ENCODE data around the gene SLC6A16.
"Not testable (repeated sequence)": the region's sequence is repeated elsewhere in the genome, so short reads cannot be mapped to it uniquely, and the experiment has no call there.

The SLC6A16 gene

GRCh38 chr19:49328741-49329140 lies 3.8 kb upstream of the SLC6A16 start:
- DNase-seq, result no peak

- DNase-seq, result no peak
Observed at GRCh38 chr19:49327878-49328544, 3.0 kb upstream of the SLC6A16 start.

- DNase-seq, result no peak
Observed at GRCh38 chr19:49326165-49326704, 1.2 kb upstream of the SLC6A16 start.

GRCh38 chr19:49325756-49326155 lies 765 bp upstream of the SLC6A16 start:
- not testable (repeated sequence) for DNase-seq

- DNase-seq, result no peak
Observed at GRCh38 chr19:49318296-49318695, 6.7 kb downstream of the SLC6A16 start.

GRCh38 chr19:49316284-49316683 lies 8.7 kb downstream of the SLC6A16 start:
- DNase-seq, result no peak

GRCh38 chr19:49315111-49315510 lies 9.9 kb downstream of the SLC6A16 start:
- no peak for DNase-seq

GRCh38 chr19:49309087-49309486 lies 15.9 kb downstream of the SLC6A16 start:
- no peak for DNase-seq

GRCh38 chr19:49306734-49307133 lies 18.3 kb downstream of the SLC6A16 start:
- DNase-seq, result not testable (repeated sequence)

- DNase-seq, result no peak
Observed at GRCh38 chr19:49301866-49302252, 23.1 kb downstream of the SLC6A16 start.

GRCh38 chr19:49301165-49301865 lies 23.7 kb downstream of the SLC6A16 start:
- DNase-seq, result peak; percentile 64

- not testable (repeated sequence) for DNase-seq
Observed at GRCh38 chr19:49298653-49299052, 26.3 kb downstream of the SLC6A16 start.

GRCh38 chr19:49297403-49297802 lies 27.6 kb downstream of the SLC6A16 start:
- DNase-seq, result no peak

GRCh38 chr19:49295208-49295880 lies 29.6 kb downstream of the SLC6A16 start:
- DNase-seq, result no peak

- no peak for DNase-seq
Observed at GRCh38 chr19:49294401-49294800, 30.6 kb downstream of the SLC6A16 start.

- no peak for DNase-seq
Observed at GRCh38 chr19:49290517-49290916, 34.5 kb downstream of the SLC6A16 start.

- not testable (repeated sequence) for DNase-seq
Observed at GRCh38 chr19:49289286-49289685, 35.7 kb downstream of the SLC6A16 start.

- DNase-seq, result not testable (repeated sequence)
Observed at GRCh38 chr19:49288205-49288604, 36.8 kb downstream of the SLC6A16 start.

GRCh38 chr19:49287141-49287770 lies 37.7 kb downstream of the SLC6A16 start:
- DNase-seq, result no peak

- DNase-seq, result no peak
Observed at GRCh38 chr19:49282184-49282583, 42.8 kb downstream of the SLC6A16 start.

- DNase-seq, result no peak
Observed at GRCh38 chr19:49272204-49272603, 52.8 kb downstream of the SLC6A16 start.

- DNase-seq, result no peak
Observed at GRCh38 chr19:49271080-49271753, 53.8 kb downstream of the SLC6A16 start.

- DNase-seq, result peak; percentile 13
Observed at GRCh38 chr19:49266409-49266808, 58.6 kb downstream of the SLC6A16 start.
